T-helper 1 cell treated with Interleukin-12 subunit alpha and Interleukin-12 subunit beta and Interleukin-4 antibody, amounts not matched to agents 30 ng/mL and 1 ng/mL, for 36 hours (primary cell): ENCODE measurements around the gene ACSM6. TPM values are rescaled to one million over a fixed set of nuclear protein-coding genes. Genes with fewer than 3 reads are reported as not detected.

ENCODE experiments used
- intact Hi-C: fragments of 100-400 bp; cut with micrococcal nuclease; formaldehyde crosslinking; loops from one replicate; pipeline ENCODE4 v1.15.1; 2024
- total RNA-seq: library from RNA; stranded (reverse); gene quantifications from 2 replicates; pipeline ENCODE4 v1.2.3, GENCODE V29; 2022

The ACSM6 gene
- total RNA-seq, 1 donor from 2014 or later: not detected

DNA sequence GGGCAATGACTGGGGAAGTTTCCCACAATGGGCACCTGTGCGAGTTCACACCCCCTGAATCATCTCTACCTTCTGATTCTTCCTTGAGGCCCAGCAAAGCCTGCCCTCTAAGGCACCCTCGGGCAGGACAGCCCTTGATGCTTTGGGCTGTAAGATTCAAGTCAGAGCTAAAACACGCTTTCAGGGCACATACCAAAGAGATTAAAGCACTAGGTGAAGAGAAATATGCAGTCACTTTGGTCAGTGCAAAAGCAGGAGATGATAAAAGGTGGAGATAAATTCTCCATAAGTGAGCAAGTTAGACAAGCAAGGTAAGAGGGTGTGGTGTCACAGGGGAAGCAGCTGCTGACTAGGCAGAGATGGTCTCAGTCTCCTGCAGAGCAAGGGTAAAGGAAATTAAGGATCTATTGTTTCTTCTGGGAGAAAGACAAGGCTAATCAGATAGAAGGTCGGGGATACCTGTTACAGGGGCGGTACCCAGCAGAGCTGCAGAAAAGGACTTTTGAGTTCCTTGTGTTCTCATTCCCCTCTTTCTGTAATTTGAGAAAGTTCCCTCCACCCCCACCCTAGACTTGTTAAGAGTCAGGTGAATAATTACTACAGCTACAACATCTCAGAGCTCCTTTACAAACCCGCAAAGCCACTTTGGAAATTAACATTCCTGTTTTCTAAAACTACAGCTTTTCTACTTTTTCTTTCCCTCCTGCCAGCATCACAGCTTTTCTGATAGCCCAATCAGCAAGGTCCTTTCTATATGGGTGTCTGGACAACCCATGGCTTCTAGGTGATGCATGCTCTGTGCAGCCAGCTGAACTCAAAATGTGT, 70.4 kb downstream of the ACSM6 start:
- intact Hi-C loops: no loop called here

DNA sequence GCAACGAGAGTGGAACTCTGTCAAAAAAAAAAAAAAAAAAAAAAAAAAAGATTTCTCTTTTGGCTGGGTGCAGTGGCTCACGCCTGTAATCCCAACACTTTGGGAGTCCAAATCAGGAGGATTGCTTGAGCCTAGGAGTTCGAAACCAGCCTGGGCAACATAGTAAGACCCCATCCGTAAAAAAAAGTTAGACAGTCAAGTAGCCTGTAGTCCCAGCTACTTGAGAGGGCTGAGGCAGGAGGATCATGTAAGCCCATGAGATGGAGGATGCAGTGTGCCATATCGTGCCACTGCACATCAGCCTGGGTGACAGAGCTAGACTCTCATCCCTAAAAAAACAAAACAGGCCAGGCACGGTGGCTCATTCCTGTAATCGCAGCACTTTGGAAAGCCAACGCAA, 71.5 kb downstream of the ACSM6 start:
- intact Hi-C loops: no loop called here

- intact Hi-C loops: no loop called here
Observed at GRCh38 chr10:95266674-95267095, 72.6 kb downstream of the ACSM6 start.

- intact Hi-C loops: no loop called here
Observed at GRCh38 chr10:95267251-95267650, 73.2 kb downstream of the ACSM6 start.

DNA sequence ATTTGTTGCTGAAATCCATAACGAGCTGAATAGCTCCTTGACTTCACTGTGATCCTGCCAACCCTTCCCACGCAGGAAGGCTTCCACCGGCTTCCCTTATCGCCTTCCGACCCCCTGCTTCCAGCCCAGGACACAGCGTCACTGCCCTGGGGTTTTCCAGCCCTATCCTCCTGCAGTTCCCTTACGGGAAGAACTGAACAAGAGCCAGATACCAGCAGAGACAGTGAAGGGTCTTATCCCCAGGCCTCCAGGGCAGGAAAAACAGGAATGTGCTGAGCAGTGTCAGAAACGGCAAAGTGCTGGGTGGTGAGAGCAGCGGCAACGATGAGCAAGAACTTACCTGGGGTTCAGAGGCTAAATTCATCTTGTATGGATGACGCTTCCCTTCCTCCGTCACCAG, 74.4 kb downstream of the ACSM6 start:
- intact Hi-C loops: no loop called here

DNA sequence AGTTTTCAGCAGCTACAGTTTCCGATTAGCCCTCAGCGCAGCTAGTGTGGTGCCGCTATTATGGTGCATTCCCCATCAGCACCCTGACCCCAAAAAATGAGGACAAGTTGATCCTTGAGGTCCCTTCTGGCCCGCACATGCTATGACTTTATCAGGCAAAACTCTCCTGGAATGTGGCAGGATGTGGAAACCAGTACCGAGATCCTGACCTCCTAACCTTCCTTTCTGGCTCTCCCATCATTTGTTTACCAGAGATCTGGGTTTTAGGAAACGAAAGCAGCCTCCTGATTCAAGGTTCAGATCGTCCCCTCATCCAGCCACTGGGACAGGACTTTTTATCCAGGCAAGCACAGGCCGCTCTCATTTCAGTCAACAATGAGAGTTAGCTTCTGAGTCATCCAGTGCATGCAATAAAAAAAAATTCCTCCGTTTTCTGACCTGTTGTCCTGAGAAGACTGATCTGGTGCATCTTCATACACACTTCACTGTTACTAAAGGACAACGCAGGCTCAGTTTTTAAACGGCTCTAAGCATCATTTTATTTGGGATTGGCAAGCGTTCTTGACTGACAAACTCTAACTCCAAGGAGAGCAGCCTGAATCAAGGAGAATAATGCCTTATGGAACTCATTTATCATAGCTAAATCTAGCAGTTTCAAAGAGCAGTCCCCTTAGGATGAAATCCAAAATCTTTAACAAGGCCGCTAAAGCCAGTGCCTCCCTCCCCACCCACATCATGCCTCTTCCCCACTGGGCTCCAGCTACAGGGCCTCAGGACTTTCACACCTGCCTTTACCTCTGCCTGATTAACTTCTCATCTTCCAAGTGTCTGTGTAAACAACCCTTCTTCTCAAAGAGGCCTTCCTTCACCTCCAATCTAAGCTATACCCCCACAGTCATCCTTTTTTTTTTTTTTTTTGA, 79.6 kb downstream of the ACSM6 start:
- intact Hi-C loops: no loop called here

DNA sequence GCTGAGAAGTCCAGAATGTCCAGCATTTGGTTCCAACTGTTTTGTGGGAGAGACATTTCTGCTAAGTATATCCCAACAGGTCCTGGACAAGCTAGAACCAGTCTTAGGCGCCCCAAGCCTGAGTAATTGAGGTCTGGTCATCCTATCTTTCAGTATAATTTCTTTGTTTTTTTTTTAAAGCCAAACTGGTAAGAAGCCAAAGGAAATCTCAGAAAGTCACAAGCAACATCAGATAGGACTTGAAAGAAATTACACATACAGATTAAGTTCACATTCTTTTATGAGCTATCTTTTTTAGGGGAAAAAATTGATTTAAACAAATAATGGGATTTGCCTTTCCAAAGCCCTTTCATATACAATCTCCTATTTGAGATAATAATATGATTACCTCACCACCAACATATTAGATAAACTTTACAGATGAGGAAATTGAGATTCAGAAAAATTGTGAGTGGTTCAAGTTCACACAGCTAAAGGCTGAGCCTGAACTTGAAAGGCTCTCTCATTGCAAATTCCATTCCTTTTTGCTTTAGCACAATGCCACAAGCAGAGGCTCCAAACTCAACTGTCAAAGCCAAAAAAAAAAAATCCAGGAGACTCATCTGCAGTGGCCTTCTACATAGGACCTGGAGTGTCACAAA, 81.8 kb downstream of the ACSM6 start:
- intact Hi-C loops: no loop called here

DNA sequence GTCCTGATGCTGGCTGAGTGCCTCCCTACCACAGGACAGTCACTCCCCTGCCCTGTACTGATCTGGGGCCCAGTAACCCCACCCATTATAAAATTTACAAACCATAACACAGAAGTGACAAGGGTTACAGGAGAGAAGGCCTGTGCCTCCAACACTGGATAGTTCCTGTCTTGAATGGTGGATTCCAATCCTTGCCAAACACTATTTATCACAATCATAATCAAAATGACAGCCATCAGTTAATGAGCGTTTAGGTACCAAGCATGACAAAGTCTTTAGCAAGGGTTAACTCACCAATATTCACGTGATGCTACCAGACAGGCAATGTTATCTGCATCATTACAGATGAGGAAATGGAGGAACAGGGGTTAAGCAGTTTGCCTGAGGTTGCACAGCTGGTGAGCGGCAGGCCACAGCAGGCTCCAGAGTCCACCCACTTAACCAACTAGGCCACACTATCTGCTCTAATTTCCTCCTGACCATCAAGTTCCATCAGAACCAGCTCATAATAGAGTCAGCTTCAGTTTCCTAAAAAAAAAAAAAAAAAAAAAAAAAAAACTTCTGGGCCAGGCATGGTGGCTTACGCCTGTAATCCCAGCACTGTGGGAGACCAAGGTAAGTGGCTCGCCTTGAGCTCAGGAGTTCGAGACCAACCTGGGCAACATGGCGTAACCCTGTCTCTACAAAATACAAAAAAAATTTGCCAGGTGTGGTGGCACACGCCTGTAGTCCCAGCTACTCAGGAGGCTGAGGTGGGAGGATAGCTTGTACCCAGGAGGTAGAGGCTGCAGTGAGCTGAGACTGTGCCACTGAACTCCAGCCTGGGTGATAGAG, 82.5 kb downstream of the ACSM6 start:
- intact Hi-C loops: no loop called here

DNA sequence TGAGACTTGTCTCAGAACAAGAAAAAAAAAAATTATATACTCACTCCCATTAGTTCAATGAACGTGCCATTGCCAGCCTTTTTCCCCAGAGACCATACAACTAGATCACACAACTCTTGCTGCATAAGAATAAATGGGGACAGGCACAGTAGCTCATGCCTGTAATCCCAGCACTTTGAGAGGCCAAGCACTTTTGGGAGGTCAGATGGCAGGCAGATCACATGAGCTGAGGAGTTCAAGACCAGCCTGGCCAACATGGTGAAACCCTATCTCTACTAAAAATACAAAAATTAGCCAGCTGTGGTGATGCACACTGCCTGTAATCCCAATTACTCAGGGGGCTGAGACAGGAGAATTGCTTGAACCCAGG, 83.1 kb downstream of the ACSM6 start:
- intact Hi-C loops: no loop called here

GRCh38 chr10:95277614-95278013, 83.6 kb downstream of the ACSM6 start:
- intact Hi-C loops: no loop called here

Other genes starting within 250 kb of the ACSM6 start
- 0.22 TPM in 1 of 2 replicates, not detected in the other for gene CYP2C8, start 124.7 kb upstream of the ACSM6 start, total RNA-seq
- gene PDLIM1, start 96.8 kb downstream of the ACSM6 start, total RNA-seq: 28.1 and 28.7 TPM in 2 replicates